ENCODE results near the gene PRORP. TPM values are rescaled to one million over a fixed set of nuclear protein-coding genes. Genes with fewer than 3 reads are reported as not detected.

The PRORP gene
- total and polyA plus RNA-seq, 2 of the 13 experiments (the other 11 are each of a cell fraction or from before 2014, with no cell fraction given): 48.9 to 88.7 TPM

- TF ChIP-seq, protein P1, sequence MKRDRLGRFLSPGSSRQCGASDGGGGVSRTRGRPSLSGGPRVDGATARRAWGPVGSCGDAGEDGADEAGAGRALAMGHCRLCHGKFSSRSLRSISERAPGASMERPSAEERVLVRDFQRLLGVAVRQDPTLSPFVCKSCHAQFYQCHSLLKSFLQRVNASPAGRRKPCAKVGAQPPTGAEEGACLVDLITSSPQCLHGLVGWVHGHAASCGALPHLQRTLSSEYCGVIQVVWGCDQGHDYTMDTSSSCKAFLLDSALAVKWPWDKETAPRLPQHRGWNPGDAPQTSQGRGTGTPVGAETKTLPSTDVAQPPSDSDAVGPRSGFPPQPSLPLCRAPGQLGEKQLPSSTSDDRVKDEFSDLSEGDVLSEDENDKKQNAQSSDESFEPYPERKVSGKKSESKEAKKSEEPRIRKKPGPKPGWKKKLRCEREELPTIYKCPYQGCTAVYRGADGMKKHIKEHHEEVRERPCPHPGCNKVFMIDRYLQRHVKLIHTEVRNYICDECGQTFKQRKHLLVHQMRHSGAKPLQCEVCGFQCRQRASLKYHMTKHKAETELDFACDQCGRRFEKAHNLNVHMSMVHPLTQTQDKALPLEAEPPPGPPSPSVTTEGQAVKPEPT (CRISPR knock-in tag; IDR thresholded peaks at IDR 0.05; ENCODE audit: low read depth): peak; percentile 85
- TF ChIP-seq, protein P2, sequence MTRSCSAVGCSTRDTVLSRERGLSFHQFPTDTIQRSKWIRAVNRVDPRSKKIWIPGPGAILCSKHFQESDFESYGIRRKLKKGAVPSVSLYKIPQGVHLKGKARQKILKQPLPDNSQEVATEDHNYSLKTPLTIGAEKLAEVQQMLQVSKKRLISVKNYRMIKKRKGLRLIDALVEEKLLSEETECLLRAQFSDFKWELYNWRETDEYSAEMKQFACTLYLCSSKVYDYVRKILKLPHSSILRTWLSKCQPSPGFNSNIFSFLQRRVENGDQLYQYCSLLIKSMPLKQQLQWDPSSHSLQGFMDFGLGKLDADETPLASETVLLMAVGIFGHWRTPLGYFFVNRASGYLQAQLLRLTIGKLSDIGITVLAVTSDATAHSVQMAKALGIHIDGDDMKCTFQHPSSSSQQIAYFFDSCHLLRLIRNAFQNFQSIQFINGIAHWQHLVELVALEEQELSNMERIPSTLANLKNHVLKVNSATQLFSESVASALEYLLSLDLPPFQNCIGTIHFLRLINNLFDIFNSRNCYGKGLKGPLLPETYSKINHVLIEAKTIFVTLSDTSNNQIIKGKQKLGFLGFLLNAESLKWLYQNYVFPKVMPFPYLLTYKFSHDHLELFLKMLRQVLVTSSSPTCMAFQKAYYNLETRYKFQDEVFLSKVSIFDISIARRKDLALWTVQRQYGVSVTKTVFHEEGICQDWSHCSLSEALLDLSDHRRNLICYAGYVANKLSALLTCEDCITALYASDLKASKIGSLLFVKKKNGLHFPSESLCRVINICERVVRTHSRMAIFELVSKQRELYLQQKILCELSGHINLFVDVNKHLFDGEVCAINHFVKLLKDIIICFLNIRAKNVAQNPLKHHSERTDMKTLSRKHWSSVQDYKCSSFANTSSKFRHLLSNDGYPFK (CRISPR knock-in tag; IDR thresholded peaks at IDR 0.05; ENCODE audit: borderline replicate concordance): peak; percentile 100
- TF ChIP-seq RBM39 (IDR thresholded peaks at IDR 0.05; ENCODE audit: low read depth, low read length, poor library complexity, severe bottlenecking) (peak; percentile 94), MXD1 (CRISPR knock-in tag; IDR thresholded peaks at IDR 0.05) (peak; percentile 94), KAT8 (CRISPR knock-in tag; IDR thresholded peaks at IDR 0.05) (peak; percentile 96), ZC3H13 (CRISPR knock-in tag; IDR thresholded peaks at IDR 0.05) (peak; percentile 88), ZNF143 (CRISPR knock-in tag; IDR thresholded peaks at IDR 0.05) (peak; percentile 96), ZNF354B (CRISPR knock-in tag; IDR thresholded peaks at IDR 0.05) (no peak), ZNF441 (CRISPR knock-in tag; IDR thresholded peaks at IDR 0.05; ENCODE audit: borderline replicate concordance) (peak; percentile 92), POLR2G (IDR thresholded peaks at IDR 0.05; ENCODE audit: low read depth, low read length) (peak; percentile 85), ZBTB37 (CRISPR knock-in tag; IDR thresholded peaks at IDR 0.05) (peak; percentile 85), RORA (CRISPR knock-in tag; IDR thresholded peaks at IDR 0.05) (no peak), EZH2 (conservative IDR thresholded peaks at IDR 0.05; ENCODE audit: low read depth, low read length) (no peak), HNRNPLL (IDR thresholded peaks at IDR 0.05; ENCODE audit: low read depth, low read length, poor library complexity, severe bottlenecking) (peak; percentile 99), ZNF776 (CRISPR knock-in tag; IDR thresholded peaks at IDR 0.05) (peak; percentile 90)
- TF ChIP-seq, protein P3, sequence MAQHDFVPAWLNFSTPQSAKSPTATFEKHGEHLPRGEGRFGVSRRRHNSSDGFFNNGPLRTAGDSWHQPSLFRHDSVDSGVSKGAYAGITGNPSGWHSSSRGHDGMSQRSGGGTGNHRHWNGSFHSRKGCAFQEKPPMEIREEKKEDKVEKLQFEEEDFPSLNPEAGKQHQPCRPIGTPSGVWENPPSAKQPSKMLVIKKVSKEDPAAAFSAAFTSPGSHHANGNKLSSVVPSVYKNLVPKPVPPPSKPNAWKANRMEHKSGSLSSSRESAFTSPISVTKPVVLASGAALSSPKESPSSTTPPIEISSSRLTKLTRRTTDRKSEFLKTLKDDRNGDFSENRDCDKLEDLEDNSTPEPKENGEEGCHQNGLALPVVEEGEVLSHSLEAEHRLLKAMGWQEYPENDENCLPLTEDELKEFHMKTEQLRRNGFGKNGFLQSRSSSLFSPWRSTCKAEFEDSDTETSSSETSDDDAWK (CRISPR knock-in tag; IDR thresholded peaks at IDR 0.05): no peak
- TF ChIP-seq, protein P4, sequence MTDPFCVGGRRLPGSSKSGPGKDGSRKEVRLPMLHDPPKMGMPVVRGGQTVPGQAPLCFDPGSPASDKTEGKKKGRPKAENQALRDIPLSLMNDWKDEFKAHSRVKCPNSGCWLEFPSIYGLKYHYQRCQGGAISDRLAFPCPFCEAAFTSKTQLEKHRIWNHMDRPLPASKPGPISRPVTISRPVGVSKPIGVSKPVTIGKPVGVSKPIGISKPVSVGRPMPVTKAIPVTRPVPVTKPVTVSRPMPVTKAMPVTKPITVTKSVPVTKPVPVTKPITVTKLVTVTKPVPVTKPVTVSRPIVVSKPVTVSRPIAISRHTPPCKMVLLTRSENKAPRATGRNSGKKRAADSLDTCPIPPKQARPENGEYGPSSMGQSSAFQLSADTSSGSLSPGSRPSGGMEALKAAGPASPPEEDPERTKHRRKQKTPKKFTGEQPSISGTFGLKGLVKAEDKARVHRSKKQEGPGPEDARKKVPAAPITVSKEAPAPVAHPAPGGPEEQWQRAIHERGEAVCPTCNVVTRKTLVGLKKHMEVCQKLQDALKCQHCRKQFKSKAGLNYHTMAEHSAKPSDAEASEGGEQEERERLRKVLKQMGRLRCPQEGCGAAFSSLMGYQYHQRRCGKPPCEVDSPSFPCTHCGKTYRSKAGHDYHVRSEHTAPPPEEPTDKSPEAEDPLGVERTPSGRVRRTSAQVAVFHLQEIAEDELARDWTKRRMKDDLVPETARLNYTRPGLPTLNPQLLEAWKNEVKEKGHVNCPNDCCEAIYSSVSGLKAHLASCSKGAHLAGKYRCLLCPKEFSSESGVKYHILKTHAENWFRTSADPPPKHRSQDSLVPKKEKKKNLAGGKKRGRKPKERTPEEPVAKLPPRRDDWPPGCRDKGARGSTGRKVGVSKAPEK (CRISPR knock-in tag; IDR thresholded peaks at IDR 0.05; ENCODE audit: borderline replicate concordance): peak; percentile 90
Measured at GRCh38 chr14:35121887-35122695, at the start of gene PRORP, which contains the start of gene PPP2R3C (continued).

Measured in HepG2 (cell line).